Type B pancreatic cell (in vitro differentiated cells): Measurements from ENCODE around the gene PACSIN2. TPM values are rescaled to one million over a fixed set of nuclear protein-coding genes. Genes with fewer than 3 reads are reported as not detected.

ENCODE experiments used
- DNase-seq: peaks from one replicate; pipeline ENCODE4 v3.0.0; 2021; ENCODE audit warnings: mixed read lengths; ENCODE audit not compliant: unreplicated experiment; ENCODE audit errors: extremely low spot score
- H3K27ac Mint-ChIP-seq: 2 replicates; pipeline ENCODE4 v1.8.0; 2021; ENCODE audit warnings: mild to moderate bottlenecking, mixed read lengths
- H3K27me3 Mint-ChIP-seq: 2 replicates; pipeline ENCODE4 v1.8.0; 2021; ENCODE audit warnings: mixed read lengths
- H3K36me3 Mint-ChIP-seq: 2 replicates; pipeline ENCODE4 v1.8.0; 2021; ENCODE audit warnings: mixed read lengths
- H3K4me1 Mint-ChIP-seq: one replicate; pipeline ENCODE4 v1.8.0; 2021; ENCODE audit warnings: mixed read lengths; ENCODE audit not compliant: unreplicated experiment
- H3K4me3 Mint-ChIP-seq: 2 replicates; pipeline ENCODE4 v1.8.0; 2021; ENCODE audit warnings: mild to moderate bottlenecking, mixed read lengths
- H3K9me3 Mint-ChIP-seq: 2 replicates; pipeline ENCODE4 v1.8.0; 2021; ENCODE audit warnings: mixed read lengths
- total RNA-seq: library from RNA; stranded (reverse); gene quantifications from 2 replicates; pipeline ENCODE4 v1.2.1, GENCODE V29; 2021; ENCODE audit warnings: low replicate concordance
- TF ChIP-seq, protein P1 (sequence below): fragments of 200-600 bp; sonication (generic); conservative IDR thresholded peaks from 2 replicates; pipeline ENCODE4 v1.5.0; 2021; ENCODE audit warnings: antibody characterized with exemption, mild to moderate bottlenecking

The PACSIN2 gene
- total RNA-seq, 1 donor from 2014 or later, result 53.4 TPM

DNA sequence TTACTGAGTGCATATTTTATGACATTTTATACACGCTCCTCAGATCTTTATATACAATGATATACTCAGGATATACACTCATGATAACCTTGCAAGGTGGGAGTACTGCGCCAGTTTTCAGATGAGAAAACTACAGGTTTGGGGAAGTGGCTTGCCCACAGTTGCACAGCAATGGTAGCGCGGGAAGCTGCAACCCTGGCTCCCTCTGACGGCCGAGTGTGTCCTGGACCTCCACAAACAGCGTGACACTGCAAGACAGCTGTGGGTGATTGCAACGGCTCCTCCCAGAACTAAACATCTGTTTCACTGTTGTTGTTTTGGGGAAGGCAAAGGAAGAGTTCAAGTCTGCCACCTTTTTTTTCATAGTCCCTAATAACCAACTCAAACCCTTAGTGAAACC lies 47.0 kb downstream of the PACSIN2 start:
- Mint-ChIP-seq H3K36me3 (peaks cover 31% of the 10 kb centered on the region), H3K27ac (peak overlapping the region; percentile 10), H3K27me3 (no peaks in the 10 kb centered on the region), H3K9me3 (no peaks in the 10 kb centered on the region), H3K4me3 (no peak overlapping the region), H3K4me1 (peaks cover 50% of the 10 kb centered on the region)
- TF ChIP-seq, protein P1, sequence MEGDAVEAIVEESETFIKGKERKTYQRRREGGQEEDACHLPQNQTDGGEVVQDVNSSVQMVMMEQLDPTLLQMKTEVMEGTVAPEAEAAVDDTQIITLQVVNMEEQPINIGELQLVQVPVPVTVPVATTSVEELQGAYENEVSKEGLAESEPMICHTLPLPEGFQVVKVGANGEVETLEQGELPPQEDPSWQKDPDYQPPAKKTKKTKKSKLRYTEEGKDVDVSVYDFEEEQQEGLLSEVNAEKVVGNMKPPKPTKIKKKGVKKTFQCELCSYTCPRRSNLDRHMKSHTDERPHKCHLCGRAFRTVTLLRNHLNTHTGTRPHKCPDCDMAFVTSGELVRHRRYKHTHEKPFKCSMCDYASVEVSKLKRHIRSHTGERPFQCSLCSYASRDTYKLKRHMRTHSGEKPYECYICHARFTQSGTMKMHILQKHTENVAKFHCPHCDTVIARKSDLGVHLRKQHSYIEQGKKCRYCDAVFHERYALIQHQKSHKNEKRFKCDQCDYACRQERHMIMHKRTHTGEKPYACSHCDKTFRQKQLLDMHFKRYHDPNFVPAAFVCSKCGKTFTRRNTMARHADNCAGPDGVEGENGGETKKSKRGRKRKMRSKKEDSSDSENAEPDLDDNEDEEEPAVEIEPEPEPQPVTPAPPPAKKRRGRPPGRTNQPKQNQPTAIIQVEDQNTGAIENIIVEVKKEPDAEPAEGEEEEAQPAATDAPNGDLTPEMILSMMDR, result no peak
- DNase-seq, result no peak

DNA sequence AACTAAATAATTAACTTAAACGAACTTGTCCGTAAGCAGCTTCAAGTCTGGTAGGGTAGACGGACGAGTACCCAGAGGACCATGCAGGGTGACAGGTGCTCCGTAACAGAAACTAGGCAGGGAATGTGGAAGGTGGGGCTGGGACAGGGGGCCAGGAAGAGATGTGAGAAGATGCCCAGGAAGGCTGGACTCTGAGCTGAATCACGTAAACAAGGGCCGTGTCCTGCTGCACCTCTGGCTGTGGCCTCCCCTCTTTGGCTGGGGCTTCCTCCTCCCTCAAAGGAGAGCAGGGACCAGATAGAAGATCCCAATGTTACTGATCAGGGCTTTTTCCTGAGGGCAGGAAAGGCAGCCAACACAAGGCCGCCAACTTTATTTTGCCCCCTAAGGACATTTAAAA lies 47.9 kb downstream of the PACSIN2 start:
- Mint-ChIP-seq H3K4me1 (peaks cover 51% of the 10 kb centered on the region), H3K36me3 (peaks cover 28% of the 10 kb centered on the region), H3K27ac (peak overlapping the region; percentile 48)

DNA sequence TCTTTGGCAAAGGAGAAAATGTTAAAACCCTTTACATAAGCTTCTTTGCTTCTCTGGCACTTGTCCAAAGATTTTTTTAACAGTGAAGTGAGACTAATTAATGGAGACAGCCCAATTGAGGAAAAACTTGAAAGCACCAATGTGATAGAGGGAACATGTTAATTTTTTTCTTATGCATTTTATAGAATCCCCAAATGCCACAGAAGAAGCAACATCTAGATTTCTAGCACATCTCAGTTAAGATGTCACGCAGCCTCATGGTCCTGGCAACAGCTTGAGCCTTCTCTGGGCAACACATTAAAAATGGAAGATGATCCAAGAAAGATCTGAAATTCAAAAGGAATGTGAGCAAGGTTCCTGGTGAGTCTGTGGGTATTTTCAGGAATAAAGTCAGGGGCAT lies 48.5 kb downstream of the PACSIN2 start:
- Mint-ChIP-seq H3K9me3 (no peaks in the 10 kb centered on the region), H3K4me1 (peaks cover 55% of the 10 kb centered on the region)

More for the DNA sequence above, 47.9 kb downstream of the PACSIN2 start:
- no peak overlapping the region for H3K4me3 Mint-ChIP-seq
- DNase-seq, result no peak
- no peaks in the 10 kb centered on the region for H3K27me3 Mint-ChIP-seq
- TF ChIP-seq, protein P1, result no peak
- H3K9me3 Mint-ChIP-seq, result no peaks in the 10 kb centered on the region

DNA sequence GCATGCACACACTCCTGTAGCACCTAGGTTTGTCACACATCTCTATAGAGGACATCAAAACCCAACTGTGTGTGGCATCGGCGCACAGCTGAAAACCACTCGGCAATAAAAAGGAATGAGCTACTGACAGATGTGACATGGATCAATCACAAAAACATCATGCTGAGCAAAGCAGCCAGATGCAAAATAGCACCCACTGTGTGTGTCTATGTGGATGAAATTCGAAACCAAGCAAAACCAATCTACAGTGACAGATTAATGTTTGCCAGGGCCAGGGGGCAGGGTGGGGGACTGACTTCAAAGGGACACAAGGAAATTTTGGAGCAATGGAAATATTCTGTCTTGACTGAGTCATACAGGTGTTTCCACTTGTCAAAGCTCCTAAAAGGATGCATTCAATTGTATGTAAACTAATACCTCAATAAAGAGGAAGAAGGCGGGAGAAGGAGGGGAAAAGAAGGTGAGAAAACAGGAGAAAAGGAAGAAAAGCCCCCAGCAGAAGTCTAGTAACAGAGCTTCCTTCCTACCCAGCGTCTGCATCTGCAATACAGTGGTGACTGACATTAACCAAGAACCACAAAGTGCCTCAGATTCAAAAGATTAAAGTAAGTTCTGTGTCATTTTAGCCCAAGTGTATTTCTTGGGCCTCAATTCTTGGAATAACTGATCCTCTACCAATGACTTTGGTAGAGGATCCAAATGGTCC lies 49.8 kb downstream of the PACSIN2 start:
- Mint-ChIP-seq H3K4me1 (peaks cover 65% of the 10 kb centered on the region), H3K27me3 (no peaks in the 10 kb centered on the region), H3K9me3 (no peaks in the 10 kb centered on the region), H3K4me3 (peak overlapping the region; percentile 37), H3K36me3 (peaks cover 26% of the 10 kb centered on the region), H3K27ac (peak overlapping the region; percentile 88)
- TF ChIP-seq, protein P1, result no peak
- DNase-seq, result no peak

More for the DNA sequence above, 48.5 kb downstream of the PACSIN2 start:
- TF ChIP-seq, protein P1, result no peak
- H3K27ac Mint-ChIP-seq, result peak overlapping the region; percentile 48
- no peak for DNase-seq
- H3K27me3 Mint-ChIP-seq, result no peaks in the 10 kb centered on the region
- H3K4me3 Mint-ChIP-seq, result no peak overlapping the region
- H3K36me3 Mint-ChIP-seq, result peaks cover 27% of the 10 kb centered on the region

DNA sequence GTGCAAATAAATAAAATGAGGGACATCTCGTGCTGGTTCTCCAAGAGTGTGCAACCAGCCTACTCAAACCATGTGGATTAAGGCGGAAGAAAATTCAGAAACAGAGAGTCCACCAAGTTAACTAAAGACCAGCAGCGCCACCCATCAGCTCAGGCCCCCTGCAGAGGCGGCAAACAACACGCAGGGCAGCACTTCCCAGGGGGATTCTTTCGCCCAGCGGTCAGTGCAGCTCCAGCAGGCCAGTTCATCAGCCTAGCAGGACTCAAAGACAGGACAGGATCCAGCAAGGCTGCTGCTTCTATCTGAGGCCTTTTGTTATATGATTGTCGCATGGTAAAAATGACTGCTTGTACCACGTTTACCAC lies 51.7 kb downstream of the PACSIN2 start:
- TF ChIP-seq, protein P1, result no peak
- Mint-ChIP-seq H3K4me3 (peak overlapping the region; percentile 50), H3K9me3 (no peaks in the 10 kb centered on the region), H3K4me1 (peaks cover 68% of the 10 kb centered on the region), H3K27ac (peak overlapping the region; percentile 90), H3K27me3 (no peaks in the 10 kb centered on the region), H3K36me3 (peaks cover 12% of the 10 kb centered on the region)
- DNase-seq, result no peak
